Stimulated activated CD4-positive, alpha-beta T cell treated with anti-CD3 and anti-CD28 coated beads, Interleukin-12 subunit alpha, Interleukin-12 subunit beta, amount 100 ng/mL, for 48 hours (primary cell): ENCODE data around the gene DNAH5.

Experiments
- DNase-seq, 3 donors: peaks; one replicate each; pipeline ENCODE4 v3.0.0-alpha.2; 2020; ENCODE audit warnings: low read depth in 2 of 3, low spot score in 1 of 3

The DNAH5 gene

DNA sequence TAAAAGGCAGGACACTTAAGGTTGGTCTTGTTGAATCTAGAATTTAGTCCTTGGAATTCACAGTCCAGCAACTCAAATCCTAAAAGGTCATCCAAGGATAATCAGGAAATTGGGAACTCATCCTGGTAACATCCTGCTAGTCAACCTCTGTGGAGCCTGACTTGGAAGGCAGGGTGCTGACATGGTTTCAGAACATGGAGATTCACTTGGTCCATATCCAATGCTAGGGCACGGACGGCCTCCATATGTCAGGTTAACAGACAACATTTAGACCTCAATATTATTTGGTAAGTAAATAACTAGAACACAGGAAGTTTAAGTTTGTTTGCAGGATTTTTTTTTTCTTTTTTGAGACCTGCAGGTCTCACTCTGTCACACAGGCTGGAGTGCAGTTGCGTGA lies 783 bp upstream of the DNAH5 start:
- DNase-seq: no peak

DNA sequence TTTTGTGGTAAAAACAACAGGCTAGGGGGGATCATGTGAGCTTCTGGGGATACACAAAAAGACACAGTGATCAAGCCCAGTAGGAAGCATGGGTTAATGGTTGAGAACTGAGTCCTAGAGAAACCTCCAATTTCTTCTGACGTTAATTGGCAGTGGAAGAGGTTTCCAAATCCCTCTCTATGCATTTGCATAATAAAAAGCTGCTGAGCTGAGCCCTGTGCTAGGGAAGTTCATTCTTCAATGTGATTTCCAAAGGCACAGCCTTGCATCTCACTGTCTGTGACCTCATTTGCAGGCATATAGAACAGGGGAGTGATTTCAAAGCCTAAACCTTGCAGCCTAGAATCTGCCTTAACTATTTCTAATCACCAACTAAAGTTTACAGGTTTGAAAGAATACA lies 812 bp downstream of the DNAH5 start:
- DNase-seq: no peak

DNA sequence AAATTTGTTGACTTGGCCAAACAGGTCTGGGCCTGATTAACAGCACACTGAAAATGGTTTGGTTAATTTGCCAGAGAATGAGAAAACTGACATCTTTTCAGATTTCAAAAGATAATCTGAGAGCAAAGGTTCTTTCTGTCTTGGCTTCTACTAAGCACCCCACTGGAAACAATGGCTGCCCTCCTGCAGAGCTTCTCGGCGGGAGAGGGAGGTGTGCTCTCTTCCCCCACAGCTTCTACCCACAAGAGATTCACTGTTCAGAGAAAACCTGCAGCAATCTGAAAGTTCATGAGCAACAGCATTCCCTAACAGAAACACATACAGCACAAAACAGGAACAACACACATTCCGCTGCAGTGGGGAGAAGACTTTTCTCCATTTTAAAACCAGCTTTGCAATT lies 3.0 kb downstream of the DNAH5 start:
- no peak for DNase-seq

DNA sequence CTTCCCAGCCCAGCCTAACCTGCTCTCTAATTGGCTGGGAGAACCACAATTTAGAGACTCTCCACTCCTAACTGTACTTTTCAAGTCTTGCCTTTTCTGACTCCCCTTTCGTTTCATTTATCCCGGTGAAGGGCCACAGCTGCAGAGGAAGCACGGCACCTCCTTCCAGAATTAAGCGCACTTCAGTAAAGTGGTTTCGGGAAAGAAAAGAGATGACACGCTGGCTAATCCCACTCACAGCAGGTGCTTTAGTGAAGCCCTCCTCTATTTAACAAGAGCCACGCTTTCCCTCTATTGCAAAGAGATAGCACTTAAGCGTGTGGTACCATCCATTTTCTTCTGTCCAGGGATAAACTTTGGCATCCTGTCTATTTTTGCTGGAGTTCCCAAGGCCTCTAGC lies 4.8 kb downstream of the DNAH5 start:
- no peak for DNase-seq

DNA sequence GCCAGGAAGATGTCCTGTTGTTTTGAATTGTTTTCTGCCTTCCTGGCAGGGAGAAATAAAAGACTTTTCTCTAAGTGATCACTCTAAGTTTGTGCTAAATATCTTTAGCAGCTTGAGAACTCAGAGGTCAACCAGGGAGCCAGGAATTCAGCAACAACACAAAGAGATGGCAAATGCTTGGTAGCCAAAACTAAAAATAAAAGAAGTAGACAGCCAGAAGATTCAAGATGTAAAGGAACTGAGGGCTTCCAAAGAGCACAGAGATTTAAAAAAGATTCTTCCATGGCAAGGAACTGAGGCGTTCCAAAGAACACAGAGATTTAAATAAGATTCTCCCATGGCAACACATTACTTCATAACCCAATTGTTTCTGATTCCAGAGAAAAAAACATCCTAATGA lies 9.6 kb downstream of the DNAH5 start:
- no peak for DNase-seq

DNA sequence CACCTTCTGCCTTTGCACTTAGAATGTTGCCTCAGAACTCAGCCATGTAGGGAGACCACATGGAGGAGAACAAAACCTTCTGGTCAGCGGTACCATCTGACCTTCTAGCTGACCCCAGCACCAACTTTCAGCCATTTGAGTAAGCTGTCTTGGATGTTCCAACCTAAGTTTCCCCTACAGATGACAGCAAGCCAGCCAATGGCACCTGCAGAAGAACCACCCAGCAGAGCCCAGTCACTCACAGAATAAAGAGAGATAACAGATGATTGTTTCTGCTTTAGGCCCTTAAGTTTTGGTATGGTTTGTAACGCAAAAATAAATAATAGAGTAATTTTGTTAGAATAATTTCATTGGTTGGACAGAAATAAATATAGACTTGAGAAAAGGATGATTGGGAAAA lies 10.4 kb downstream of the DNAH5 start:
- no peak for DNase-seq

DNA sequence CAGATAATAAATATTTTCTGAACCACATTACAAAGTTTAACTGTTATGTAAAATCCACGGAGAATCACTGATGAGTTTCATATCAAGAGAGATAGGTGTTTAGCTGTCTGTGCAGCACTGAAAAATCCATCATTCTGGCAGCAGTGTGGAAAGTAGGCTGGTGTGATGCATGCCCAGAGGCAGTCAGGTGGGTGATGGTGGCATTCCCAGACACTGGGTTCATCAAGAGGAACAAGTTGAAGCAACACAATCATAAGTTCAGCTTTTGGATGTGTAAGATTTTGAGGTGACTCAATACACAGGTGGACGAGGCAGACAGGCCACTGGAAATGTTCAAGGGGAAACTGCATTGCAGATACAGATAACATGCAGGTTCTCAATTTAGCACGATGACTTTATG lies 11.9 kb downstream of the DNAH5 start:
- no peak for DNase-seq

DNA sequence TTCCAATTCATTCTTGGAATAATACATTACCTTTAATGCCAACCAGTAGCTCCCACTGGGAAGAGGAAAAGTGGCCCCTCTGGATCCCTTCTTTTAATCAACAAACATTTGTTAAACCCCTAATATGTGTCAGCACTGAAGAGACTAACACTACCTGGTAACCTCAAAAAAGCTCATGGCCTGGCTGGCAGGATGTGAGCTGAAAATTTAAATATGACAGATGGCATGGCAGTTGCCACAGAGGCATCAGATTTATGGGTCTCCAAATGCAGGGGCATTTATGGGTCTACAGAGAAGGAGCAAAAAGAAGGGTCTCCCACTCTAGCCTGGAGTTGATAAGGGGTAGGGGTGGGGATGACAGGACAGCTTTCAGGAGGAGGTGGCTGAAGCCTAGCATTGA lies 12.5 kb downstream of the DNAH5 start:
- DNase-seq: no peak

DNA sequence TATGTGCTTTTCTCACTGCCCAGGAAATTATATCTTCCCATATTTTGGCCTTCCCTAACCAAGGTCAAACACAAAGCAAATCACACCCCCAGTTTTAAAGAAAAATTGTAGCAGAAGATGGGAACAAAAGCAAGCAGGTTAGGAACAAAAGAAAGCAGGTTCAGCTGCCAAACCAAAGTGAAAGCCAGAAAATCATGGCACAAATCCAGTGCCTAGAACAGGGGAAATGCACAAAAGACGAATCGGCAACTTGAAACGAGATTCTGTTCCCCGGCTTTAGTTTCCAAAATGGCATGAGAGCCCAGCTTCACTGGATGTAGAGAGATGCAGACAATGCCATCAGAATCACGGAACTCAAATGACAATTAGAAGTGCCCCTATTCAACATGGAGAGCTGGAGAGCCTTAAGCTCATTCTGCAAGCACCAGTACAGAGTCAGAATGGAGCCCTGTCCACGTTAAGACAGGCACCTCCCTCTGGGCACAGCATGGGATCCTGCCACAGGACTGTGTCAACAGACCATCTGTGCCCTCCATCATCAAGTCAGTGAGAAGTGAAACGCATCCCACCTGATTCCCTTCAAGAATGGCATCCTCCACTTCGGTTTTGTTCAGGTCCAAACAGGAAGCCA lies 13.8 kb downstream of the DNAH5 start:
- DNase-seq: no peak

DNA sequence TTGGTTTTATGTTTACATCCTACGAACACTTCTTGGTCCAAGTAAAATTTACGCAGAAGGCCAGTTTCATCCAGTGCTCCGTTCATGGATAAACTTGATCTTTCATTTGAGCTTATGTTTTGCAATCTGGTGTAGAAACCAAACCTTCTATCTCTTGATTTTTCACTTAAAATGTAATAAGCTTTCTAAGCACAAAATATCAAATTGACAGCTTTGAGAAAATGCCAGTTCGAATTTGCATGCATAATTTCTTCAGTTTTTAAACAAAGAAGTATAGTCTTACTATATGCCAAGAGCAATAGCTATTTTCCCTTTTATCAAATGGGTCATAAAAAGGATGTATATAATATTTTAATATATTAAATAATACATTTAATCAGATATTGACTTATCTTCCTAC lies 17.8 kb downstream of the DNAH5 start:
- DNase-seq: no peak

DNA sequence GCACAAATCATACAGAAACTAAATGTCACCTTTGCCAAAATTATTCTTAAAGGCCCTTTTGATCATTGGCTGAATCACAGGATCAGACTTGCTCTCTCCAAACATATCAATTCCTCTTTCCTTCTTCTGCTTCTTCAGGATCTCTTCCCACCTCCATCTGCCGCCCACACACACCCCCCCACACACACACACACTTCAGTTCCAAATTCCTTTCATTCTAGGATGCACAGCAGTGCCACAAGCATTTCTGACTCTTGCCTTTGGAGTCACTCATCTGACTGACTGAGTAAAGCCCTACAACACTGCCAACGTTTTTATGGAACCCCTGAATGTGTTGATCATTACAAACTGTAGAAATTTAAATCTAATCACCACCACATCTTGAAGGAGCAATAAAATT lies 22.9 kb downstream of the DNAH5 start:
- DNase-seq: no peak

DNA sequence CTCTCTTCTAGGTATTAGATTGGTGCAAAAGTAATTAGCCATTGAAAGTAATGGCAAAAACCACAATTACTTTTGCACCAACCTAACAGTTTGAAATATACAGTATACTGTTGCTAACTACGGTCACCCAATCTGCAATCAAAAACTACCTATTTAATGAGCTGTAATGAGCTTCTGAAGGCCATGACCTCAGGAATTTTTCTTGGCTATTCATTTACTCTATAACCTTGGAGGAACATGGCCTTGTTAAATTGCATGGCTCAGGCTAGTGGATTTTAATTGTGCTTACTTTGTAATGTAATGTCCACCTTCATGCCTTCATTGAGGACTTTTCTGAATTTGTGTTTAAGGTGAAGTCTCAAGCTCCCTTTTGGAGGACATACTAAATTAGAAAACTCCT lies 24.7 kb downstream of the DNAH5 start:
- no peak for DNase-seq

DNA sequence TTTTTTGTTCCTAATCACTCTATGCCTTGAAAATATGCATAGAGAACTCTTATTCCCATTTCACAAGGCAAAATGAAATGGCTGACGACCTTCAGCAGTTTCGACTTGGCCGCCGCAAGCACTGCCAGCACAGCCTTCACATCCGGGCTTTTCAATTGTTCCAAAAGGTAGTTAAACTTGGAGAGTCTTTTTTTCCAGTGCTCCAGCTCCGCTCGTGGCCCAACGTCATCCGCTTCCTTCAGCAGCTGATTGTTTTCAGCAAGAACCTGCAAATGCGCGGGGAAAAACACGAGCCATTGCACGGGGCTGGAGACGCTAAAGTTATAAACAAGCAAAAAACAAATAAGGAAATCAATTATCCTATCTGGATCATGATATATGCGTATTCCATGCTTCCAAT lies 25.4 kb downstream of the DNAH5 start:
- DNase-seq: no peak

DNA sequence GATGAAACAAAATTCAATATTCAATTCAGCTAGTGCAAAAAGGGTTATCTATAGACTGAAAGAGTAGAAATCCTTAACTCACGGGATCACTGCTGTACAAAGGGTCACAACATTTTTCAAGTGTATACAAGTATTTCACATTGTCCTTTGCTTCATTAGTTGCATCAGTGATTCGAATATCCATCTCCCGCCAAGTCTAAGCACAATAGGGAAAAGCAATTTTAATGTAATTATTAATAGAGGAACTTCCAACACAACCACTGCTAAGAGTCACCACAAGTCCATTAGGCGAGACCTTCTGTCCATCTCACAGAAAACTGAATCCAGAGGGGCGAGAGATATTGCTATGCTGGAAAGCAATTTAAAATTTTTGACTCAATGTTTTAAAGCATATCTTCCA lies 27.4 kb downstream of the DNAH5 start:
- DNase-seq: no peak

DNA sequence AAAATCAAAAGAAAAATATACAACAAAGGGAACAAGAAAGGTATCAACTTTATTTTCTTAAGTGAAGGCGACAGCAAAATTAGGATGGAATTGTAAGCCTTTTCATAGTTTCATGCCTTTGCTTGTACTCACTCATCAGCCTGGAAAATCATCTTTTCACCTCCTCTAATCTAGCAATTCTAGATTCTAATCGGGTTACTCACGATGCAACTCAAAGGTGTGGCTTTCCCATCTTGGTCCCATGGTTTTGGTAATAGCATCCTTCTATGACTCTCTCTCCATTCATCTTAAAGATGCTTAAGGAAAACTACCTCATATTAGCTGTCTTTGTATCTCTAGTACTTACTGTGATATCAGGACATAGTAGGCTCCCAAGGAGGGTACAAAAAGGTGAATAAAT lies 30.5 kb downstream of the DNAH5 start:
- DNase-seq: no peak

DNA sequence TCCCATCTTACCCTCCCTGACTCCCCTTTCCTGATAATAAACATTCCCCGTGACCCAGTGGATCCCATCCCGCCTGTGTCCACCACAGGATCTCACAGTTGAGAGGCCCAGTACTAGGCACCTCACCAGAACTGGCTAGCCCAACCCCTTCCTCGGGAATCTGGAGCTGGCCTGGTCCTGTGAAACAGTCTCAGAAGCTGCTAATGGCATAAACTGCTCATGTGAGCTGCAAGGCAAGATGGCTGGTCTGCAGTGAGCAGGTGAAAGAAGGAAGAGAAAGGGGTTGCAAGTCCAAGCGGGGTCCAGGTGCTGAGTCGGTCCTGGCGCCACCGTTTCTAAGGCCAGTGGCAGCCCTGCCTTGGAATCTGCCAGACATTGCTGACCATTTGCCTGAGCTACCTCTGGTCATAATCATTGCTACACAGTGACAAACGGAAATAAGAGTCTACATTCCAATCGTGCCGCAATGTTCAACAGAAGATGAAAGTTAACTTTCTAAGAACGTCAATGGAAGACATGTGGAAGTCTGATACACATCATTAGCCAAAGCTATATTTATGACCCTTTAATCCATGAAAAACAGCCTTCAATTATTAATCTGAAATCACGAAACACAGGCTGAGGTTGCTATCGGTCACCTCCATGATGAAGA lies 33.7 kb downstream of the DNAH5 start:
- DNase-seq: no peak

DNA sequence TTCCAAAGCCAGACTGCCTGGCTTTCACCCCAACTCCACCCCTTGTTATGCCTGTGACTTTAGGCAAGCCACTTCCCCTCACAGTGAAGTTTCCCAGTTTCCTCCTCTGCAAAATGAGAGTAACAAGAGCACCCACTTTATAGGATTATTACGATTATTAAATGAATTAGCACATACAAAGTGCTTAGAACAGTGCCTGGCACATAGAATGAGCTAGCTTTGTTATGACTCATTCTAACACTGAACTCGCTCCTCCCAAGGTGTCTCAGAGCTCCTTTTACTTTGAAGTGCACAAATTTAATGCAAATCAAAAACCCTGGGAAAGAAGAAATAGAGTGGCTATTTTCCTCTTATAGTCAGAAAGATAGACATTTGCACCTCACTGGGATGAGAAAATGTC lies 34.3 kb downstream of the DNAH5 start:
- DNase-seq: no peak

DNA sequence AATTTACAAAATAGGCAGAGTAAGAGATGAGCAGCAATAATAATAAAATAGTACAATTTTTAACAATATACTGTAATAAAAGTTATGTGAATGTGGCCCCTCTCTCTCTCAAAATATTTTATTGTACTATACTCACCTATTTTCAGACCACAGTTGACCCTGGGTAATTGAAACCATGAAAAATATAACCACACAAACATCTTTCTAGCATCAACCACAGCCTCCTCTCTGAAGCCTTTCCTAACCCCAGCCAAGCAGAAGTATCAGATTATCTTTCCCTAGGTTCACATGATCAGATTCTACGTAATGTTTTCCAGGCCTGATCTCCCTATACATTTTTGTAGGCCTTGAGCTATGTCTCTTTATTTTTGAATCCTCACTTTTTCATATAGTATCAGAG lies 35.2 kb downstream of the DNAH5 start:
- DNase-seq: no peak

DNA sequence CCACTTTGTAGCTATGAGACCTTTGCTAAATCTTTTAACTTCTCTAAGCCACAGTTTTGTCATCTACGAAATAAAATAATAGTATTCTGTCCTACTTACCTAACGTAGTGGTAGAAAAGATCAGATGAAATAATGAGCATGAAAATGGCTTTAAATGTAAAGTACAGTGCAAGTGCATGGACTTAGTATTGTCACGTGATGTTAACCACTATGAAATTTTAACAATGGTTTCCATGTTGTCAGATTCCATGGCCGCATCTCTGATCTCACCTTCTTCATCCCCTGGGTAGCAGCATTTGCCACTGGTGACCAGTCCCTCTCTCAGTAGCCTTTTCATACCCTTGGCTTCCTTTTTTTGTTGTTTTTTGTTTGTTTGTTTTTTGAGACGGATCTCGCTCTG lies 45.9 kb downstream of the DNAH5 start:
- DNase-seq: no peak

DNA sequence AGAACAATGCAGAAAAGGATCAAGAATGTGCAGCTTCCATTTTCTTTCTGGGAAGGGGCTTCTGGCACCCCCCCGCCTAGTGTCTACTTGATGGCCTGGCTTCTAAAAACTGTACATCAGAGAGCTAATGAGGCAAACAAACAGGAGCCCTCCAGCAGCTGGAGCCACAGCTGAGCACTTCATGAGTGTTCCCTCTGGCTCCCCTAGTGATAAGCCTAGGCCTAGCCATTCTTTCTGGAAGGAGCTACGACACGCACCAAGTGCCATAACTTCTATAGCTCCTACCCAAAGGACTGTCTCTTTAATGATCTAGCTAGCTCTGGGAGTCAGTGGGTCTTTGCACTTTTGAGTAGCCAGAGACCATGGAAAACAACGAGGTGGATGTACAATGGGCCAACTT lies 66.1 kb downstream of the DNAH5 start:
- DNase-seq: no peak

DNA sequence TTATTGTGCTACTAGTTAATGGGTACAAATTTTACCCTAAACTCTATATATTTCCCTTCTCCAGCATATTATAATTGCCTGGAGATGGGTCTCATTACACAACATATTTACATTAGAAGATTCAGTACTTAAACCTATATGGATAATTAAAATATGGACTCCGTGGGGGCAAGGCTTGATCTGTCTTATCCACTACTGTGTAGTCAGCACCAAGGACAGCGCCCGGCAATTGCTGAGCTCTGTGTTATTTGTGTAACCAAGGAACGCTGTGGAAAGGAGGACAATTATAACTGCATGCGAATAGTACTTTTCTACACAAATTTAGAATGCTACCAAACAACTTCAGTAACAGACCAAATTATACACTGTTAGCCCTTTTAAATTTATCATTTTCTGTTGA lies 77.7 kb downstream of the DNAH5 start:
- peak in 1 of 3 donors; percentile 4 for DNase-seq

DNA sequence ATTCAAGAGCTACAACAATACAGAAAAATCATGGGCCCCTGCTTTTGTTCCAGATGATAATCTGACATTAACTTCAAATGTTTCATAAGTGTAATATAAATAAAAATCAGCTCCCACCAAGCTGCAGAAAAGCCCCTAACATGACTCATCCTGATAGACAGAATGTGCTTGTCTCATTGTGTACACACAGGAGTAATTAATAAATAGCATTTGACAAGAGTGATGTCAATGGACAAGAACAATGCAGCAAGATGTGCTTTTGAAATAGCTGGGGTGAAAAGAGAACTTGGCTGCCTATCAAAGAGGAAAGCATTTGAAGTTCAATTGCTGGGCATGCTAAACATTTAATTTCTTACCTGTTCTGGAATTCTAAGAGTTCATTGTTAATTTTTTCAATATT lies 79.2 kb downstream of the DNAH5 start:
- DNase-seq: no peak

DNA sequence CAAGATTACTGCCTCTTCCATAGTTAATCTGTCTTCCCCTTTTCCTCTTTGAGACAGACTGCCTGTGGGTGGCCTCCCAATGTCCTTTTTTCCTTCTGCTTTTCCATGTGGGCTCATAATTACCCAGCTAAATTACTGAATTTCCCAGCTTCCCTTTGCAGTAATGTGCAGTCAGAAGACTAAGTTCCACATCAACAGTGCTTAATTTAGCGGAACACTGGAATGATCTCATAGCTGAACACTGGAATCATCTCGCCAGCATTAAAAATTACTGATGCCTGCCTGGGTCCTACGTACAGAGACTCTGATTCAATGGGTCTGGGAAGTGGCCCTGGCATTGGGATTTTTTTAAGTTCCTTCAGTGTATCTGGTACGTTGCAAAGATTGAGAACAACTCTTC lies 84.3 kb downstream of the DNAH5 start:
- no peak for DNase-seq
